Parathyroid adenoma (tissue), 2 donors: Measurements from ENCODE around the gene SLC16A12.
A peak's percentile ranks its signal among the peaks of the same experiment; 100 is the strongest.

Experiments used
- H2AFZ ChIP-seq: fragments of 300-600 bp; sonication (generic); one replicate; pipeline ENCODE4 v1.7.0; 2017; ENCODE audit warnings: antibody characterized with exemption, mild to moderate bottlenecking
- H3K27ac ChIP-seq: fragments of 300-600 bp; sonication (generic); one replicate; pipeline ENCODE4 v1.7.0; 2017
- H3K27me3 ChIP-seq: fragments of 300-600 bp; sonication (generic); one replicate; pipeline ENCODE4 v1.7.0; 2017; ENCODE audit warnings: low read length; ENCODE audit not compliant: control insufficient read depth, insufficient read depth
- H3K36me3 ChIP-seq: fragments of 300-600 bp; sonication (generic); one replicate; pipeline ENCODE4 v1.7.0; 2017; ENCODE audit warnings: low read length; ENCODE audit not compliant: control insufficient read depth, insufficient read depth
- H3K4me1 ChIP-seq: fragments of 300-600 bp; sonication (generic); one replicate; pipeline ENCODE4 v1.7.0; 2017; ENCODE audit warnings: control low read depth
- H3K4me2 ChIP-seq: fragments of 300-600 bp; sonication (generic); one replicate; pipeline ENCODE4 v1.7.0; 2017; ENCODE audit warnings: low read length
- H3K4me3 ChIP-seq: fragments of 300-600 bp; sonication (generic); one replicate; pipeline ENCODE4 v1.7.0; 2017; ENCODE audit warnings: low read depth, low read length
- H3K79me2 ChIP-seq: fragments of 300-600 bp; sonication (generic); one replicate; pipeline ENCODE4 v1.7.0; 2017; ENCODE audit warnings: control low read depth
- H3K9ac ChIP-seq: fragments of 300-600 bp; sonication (generic); one replicate; pipeline ENCODE4 v1.7.0; 2017; ENCODE audit warnings: mild to moderate bottlenecking
- H3K9me3 ChIP-seq: fragments of 300-600 bp; sonication (generic); one replicate; pipeline ENCODE4 v1.7.0; 2017; ENCODE audit warnings: low read length; ENCODE audit not compliant: control insufficient read depth
- TF ChIP-seq, protein P1 (sequence below): fragments of 300-600 bp; sonication (generic); IDR thresholded peaks from one replicate; pipeline ENCODE4 v1.7.0; 2017; ENCODE audit warnings: antibody characterized with exemption, mild to moderate bottlenecking
- donor health status: primary hyperparathyroidism.

Gene SLC16A12

DNA sequence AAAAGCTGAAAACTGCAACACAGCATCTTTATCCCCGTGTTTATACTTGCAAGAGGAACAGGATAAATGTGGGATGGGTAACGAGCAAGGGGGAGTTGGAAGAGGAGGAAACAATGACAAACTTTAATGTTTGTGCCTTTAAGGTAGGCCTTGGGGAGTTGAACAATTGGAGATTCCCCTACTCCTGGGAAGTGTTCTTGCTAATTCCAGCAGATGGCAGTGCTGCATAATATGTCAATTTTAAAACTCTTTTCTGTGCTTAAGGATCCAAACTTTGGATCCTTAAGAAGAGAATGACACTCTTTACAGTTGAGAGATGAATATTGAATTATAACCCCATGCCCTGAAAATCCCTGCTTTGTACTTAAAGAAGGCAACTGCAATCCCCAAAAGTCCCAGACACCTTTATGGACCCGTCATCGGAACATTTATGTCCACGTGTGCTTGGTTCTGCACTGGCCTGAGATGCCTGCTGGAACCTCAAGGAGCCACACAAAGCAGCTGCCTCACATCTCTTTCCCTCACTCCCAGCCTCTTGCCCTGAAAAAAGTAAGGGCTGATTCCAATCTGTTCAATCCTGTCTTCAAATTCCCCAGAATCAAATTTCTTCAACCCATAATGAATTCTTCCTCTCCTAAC is 109.0 kb downstream of the SLC16A12 start:
- Histone ChIP-seq H3K27me3 (no peaks in the 10 kb centered on the region), H2AFZ (no peak overlapping the region), H3K9ac (no peak overlapping the region), H3K4me2 (no peak overlapping the region), H3K4me3 (no peak overlapping the region), H3K27ac (no peak overlapping the region), H3K4me1 (peaks cover 6% of the 10 kb centered on the region), H3K79me2 (no peaks in the 10 kb centered on the region), H3K36me3 (no peaks in the 10 kb centered on the region), H3K9me3 (no peaks in the 10 kb centered on the region)
- TF ChIP-seq, protein P1, sequence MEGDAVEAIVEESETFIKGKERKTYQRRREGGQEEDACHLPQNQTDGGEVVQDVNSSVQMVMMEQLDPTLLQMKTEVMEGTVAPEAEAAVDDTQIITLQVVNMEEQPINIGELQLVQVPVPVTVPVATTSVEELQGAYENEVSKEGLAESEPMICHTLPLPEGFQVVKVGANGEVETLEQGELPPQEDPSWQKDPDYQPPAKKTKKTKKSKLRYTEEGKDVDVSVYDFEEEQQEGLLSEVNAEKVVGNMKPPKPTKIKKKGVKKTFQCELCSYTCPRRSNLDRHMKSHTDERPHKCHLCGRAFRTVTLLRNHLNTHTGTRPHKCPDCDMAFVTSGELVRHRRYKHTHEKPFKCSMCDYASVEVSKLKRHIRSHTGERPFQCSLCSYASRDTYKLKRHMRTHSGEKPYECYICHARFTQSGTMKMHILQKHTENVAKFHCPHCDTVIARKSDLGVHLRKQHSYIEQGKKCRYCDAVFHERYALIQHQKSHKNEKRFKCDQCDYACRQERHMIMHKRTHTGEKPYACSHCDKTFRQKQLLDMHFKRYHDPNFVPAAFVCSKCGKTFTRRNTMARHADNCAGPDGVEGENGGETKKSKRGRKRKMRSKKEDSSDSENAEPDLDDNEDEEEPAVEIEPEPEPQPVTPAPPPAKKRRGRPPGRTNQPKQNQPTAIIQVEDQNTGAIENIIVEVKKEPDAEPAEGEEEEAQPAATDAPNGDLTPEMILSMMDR: peak; percentile 85

DNA sequence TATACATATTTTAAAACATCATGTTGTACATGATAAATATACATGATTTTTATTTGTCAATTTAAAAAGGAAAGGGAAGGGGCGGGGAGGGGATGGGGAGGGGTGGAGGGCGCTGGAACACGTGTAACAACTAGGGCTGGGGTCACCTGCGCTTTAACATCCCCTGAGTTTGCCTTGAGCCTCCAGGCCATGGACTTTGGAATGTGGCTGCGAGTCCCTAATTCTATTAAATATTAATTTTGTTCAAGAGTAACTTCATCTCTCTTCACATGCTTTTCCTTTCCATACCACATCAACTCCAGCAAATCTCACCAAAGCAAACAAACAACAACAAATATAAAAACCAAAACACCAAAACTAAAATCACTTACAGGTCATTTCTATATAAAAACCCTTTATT is 110.4 kb downstream of the SLC16A12 start:
- TF ChIP-seq, protein P1: no peak
- H3K9ac ChIP-seq: no peak overlapping the region
- no peaks in the 10 kb centered on the region for H3K27me3 ChIP-seq
- H3K4me3 ChIP-seq: no peak overlapping the region
- H3K4me1 ChIP-seq: peaks cover 13% of the 10 kb centered on the region
- H3K9me3 ChIP-seq: no peaks in the 10 kb centered on the region
- no peak overlapping the region for H2AFZ ChIP-seq
- no peaks in the 10 kb centered on the region for H3K36me3 ChIP-seq
- H3K4me2 ChIP-seq: no peak overlapping the region
- no peak overlapping the region for H3K27ac ChIP-seq
- H3K79me2 ChIP-seq: no peaks in the 10 kb centered on the region

DNA sequence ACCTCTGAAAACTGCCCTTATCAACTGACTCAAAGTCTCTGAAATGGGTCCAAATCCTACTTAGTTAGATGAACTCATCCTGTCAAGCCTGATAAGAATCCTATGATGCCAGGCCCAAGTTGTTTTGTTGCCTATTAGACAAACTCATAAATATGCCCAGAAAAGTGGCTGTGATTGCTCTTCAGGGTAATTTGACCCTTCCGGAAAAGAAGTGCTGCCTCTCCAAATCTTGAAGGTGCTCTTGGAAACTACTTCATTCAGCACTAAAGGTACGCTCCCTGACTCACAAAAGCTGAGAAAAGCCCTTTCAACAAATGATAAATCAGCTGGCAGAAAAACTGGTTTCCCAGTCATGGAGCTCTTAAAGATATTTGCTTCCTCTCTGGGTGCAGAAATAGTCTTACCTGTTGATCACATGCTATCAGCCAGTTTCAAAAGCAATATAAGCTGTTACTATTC is 114.3 kb downstream of the SLC16A12 start:
- no peak overlapping the region for H3K4me3 ChIP-seq
- H3K9ac ChIP-seq: no peak overlapping the region
- peaks cover 2% of the 10 kb centered on the region for H3K79me2 ChIP-seq
- TF ChIP-seq, protein P1: no peak
- no peaks in the 10 kb centered on the region for H3K27me3 ChIP-seq
- peak overlapping the region; percentile 79 for H3K27ac ChIP-seq
- H2AFZ ChIP-seq: no peak overlapping the region
- H3K36me3 ChIP-seq: no peaks in the 10 kb centered on the region
- H3K9me3 ChIP-seq: no peaks in the 10 kb centered on the region
- H3K4me2 ChIP-seq: peak overlapping the region; percentile 32
- peaks cover 13% of the 10 kb centered on the region for H3K4me1 ChIP-seq

DNA sequence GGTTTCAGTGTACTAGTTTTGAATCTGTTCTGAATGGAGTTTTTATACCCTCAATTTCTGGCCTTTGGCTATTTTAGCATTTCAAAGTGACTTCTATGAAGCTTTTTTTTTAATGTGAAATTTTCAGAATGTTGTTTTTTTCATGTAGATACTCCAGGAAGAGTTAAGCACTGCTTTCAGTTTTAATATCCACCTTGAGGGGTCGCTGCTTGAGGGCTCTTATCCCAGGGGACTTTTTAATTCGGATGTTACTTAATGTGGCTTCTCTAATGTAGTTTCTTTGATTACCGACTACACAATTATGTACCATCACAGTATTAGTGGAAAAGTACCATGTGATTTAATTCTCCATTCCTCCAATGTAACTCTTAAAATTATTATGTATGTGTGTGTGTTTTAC is 115.8 kb downstream of the SLC16A12 start:
- Histone ChIP-seq H3K9ac (no peak overlapping the region), H2AFZ (no peak overlapping the region), H3K36me3 (no peaks in the 10 kb centered on the region), H3K27ac (no peak overlapping the region), H3K4me2 (no peak overlapping the region), H3K27me3 (no peaks in the 10 kb centered on the region), H3K79me2 (peaks cover 7% of the 10 kb centered on the region), H3K9me3 (no peaks in the 10 kb centered on the region), H3K4me3 (no peak overlapping the region), H3K4me1 (peaks cover 13% of the 10 kb centered on the region)
- TF ChIP-seq, protein P1: peak; percentile 28

DNA sequence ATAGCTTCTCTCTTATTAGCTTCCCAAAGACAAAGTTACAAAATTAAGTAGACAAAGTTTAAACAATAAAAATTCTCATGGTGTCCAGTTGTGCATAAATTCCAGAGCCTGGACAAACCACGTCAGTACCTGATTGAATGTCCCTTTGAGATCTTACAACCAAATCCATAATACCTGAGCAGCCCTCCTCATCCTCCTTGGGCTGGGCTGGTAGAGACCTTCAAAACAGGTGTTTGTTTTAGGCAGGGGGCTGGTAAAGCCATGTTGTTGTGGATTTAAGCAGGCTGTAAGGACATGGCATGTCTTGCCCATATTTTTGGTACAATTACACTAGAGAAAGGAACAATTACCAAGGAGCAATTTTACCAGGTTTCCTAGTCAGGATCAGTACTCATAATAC is 118.9 kb downstream of the SLC16A12 start:
- H3K4me1 ChIP-seq: peaks cover 12% of the 10 kb centered on the region
- H3K27ac ChIP-seq: no peak overlapping the region
- peak overlapping the region; percentile 75 for H3K4me3 ChIP-seq

More for the DNA sequence above, 118.9 kb downstream of the SLC16A12 start:
- Histone ChIP-seq H3K27me3 (no peaks in the 10 kb centered on the region), H2AFZ (no peak overlapping the region), H3K9me3 (no peaks in the 10 kb centered on the region), H3K36me3 (no peaks in the 10 kb centered on the region), H3K4me2 (no peak overlapping the region), H3K9ac (no peak overlapping the region), H3K79me2 (peaks cover 16% of the 10 kb centered on the region)
- TF ChIP-seq, protein P1: no peak
